Frontal cortex (tissue), 4 donors: ENCODE measurements around the gene TLNRD1. TPM values are rescaled to one million over a fixed set of nuclear protein-coding genes. Genes with fewer than 3 reads are reported as not detected.
A peak's percentile ranks its signal among the peaks of the same experiment; 100 is the strongest.

Source experiments
- DNase-seq, 2 donors: peaks; one replicate each; pipeline ENCODE4 v3.0.0; 2012; ENCODE audit warnings: low spot score in 2 of 2
- FAIRE-seq: peaks from 2 replicates; lab custom pipeline; 2012; peaks lifted over from hg19 to GRCh38; lab: Jason Lieb, UNC
- total RNA-seq: library from RNA; depleted of rRNA; stranded (reverse); fragments of >200 nt; gene quantifications from one replicate; pipeline ENCODE4 v1.2.3, GENCODE V29; 2014
- donor health status: control.
- donor health status: control.
- donor health status: control.

Gene TLNRD1
- total RNA-seq, 1 donor from 2014 or later: 6.1 TPM

DNA sequence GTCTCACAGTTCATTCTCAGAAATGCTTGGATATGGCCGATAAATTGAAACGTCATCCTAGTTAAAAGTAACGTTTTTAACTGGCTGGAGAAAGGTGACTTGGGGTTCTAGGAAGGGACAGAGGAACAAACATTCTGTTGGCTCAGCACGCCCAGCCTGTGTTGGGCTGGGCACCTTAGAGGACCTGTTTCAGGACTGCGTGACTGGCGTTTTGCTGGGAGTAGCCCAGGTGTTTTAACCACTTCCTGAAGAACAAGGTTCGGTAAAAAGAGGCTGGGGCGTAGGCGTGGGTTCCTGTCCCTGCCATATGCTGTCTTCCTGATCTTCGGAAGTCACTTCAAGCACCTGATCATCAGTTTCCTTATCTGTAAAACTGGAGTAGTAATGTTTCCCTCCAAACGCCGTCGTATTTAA, 1.1 kb upstream of the TLNRD1 start:
- no peak for FAIRE-seq
- DNase-seq: no peak

GRCh38 chr15:81000144-81000623, 539 bp upstream of the TLNRD1 start:
- DNase-seq (no peak), FAIRE-seq (no peak)

- no peak for FAIRE-seq
- DNase-seq: peak; percentile 62 to 71
These were observed 657 bp downstream of the TLNRD1 start for GRCh38 chr15:81001152-81002008.

DNA sequence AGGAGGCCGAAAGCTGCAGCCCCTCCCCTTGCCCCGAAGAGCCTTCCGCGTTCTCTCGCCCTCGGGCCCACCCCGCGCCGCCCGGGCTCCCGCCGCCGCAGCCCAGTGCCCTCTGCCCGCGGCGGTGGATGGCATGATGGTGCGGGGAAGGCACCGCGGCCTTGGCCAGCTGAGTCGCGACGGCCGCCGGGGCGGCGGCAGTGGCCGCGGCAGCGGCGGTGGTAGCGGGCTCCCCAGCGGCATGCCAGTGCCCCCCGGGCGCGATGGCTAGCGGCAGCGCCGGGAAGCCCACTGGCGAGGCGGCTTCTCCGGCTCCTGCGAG, 1.2 kb downstream of the TLNRD1 start:
- no peak for FAIRE-seq
- peak in 1 of 2 donors; percentile 59 for DNase-seq

DNA sequence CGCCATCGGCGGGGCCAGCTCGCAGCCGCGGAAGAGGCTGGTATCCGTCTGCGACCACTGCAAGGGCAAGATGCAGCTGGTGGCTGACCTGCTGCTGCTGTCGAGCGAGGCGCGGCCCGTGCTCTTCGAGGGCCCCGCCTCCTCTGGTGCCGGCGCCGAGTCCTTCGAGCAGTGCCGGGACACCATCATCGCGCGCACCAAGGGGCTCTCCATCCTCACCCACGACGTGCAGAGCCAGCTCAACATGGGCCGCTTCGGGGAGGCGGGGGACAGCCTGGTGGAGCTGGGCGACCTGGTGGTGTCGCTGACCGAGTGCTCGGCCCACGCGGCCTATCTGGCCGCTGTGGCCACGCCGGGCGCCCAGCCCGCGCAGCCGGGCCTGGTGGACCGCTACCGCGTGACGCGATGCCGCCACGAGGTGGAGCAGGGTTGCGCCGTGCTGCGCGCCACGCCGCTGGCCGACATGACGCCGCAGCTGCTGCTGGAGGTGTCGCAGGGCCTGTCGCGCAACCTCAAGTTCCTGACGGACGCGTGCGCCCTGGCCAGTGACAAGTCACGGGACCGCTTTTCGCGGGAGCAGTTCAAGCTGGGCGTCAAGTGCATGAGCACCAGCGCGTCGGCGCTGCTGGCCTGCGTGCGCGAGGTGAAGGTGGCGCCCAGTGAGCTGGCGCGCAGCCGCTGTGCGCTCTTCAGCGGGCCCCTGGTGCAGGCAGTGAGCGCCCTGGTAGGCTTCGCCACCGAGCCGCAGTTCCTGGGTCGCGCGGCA, 1.8 kb downstream of the TLNRD1 start:
- FAIRE-seq (no peak), DNase-seq (no peak)

- DNase-seq (no peak), FAIRE-seq (no peak)
These were observed 2.3 kb downstream of the TLNRD1 start for GRCh38 chr15:81003097-81003350.

DNA sequence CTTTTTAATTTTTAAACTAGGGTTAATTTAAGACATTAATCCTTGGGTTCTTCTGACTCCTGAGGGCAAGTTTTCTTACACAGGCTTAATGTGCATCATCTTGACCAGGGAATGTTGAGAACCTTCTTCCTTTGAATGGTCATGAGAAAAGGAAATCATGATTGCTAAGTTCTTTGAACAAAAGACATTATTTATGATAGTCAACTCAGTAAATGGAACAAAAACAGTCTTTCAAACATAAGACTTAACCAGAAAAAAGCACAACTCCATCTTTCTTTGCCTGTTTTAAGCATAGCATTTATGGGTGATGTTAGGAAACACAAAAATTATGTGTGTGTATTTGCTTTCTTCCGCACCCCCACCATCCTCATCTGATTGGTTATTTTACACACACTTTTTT, 5.4 kb downstream of the TLNRD1 start:
- no peak for FAIRE-seq
- DNase-seq: no peak

DNA sequence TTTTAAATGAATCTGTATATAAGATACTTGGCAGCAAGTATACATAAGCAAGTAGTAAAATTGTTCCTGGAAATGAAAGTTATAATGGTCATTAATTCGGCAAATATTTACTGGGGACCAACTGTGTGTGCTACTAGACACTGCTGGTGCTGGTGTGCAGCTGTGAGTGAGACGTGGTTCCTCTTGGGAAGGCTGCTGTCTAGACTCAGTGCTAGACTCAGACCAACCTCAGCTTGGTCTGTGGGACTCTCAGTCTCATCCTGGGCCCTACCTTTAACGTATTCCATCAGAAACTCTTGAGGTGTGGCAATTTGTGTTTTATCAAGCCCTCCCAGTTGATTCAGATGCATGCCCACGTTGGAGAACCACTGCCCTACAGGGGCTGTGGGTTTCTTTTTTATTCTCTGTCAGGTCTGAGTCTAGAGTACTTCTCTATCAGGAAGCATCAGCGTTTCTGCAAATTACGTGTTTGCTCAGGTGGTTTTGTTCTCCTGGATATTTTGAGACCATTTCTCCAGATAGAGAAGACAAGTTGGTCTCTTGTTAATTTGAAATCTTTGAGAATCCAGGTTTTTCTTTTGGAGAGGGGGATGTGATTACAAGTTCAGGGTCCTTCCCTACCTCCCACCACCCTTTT, 6.8 kb downstream of the TLNRD1 start:
- FAIRE-seq: no peak
- DNase-seq: no peak

- DNase-seq (no peak), FAIRE-seq (no peak)
These were observed 7.6 kb downstream of the TLNRD1 start for GRCh38 chr15:81008312-81008711.

GRCh38 chr15:81010086-81010485, 9.4 kb downstream of the TLNRD1 start:
- DNase-seq: no peak
- FAIRE-seq: no peak

DNA sequence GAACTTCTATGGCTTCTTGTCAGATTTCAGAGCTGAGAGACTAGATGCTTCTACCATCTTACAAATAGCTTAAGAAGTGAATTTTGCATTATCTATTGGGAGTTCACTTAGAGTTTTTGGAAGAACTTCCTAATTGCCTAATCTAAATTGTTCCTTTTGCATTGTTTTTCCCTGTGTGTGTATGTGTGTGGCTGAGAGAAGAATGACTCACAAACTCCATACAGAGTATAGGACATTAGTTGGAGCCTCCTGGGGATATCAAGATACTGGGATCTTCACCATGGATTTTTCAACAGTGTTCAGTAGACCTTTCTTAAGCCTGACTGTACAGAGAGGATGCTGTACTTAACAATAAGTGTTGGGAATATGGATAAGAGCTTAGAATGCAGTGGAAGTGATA, 10.9 kb downstream of the TLNRD1 start:
- no peak for FAIRE-seq
- no peak for DNase-seq

DNA sequence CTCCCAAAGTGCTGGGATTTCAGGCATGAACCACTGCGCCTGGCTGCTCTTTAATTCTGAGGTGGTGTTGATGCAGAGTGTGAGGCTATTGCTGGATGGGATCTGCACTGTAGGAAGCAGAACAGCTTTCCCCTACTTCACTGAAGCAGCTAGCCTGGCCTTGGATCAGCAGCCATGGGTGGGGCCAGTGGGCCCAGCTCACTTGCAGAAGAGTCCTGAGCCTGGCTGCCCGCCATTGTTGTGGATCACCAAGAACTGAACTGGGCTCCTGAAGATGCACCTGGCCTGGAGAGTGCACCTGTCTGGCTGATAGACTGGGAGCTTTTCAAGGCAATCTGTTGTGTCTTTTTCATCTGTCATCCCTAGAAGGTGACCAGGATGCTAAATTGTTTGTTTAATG, 11.9 kb downstream of the TLNRD1 start:
- FAIRE-seq (no peak), DNase-seq (no peak)

- FAIRE-seq: no peak
- DNase-seq: no peak
These were observed 12.7 kb downstream of the TLNRD1 start for GRCh38 chr15:81013396-81013929.

DNA sequence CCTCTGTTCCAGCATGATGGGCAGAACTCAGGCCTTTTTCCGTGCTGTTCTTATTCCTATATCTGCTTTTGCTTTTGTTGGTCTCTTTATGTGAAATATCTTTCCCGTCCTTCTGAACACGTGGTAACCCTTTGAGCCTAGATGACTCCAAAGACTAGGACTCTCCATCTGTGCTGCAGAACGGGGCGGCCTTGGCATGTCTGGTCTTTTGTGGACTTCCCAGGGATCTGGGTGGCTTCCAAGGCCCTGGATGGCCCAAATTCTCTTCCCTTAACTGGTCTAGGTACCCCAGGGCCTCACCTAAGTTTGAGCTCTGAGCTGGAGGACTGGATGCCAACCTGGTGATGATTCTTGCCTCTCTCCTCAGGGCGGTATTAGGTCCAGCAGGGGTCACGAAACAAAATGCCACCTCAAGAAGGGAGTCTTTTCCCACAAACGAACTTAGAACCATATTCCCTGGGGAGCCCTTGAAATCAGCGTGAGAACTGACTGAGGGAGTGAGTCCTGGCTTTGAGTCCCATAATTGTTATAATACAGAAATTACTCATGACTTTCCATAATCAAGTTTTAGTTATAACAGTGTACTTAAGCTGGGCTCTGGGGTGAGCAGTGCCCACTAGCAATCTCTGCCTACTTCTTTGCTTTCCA, 13.8 kb downstream of the TLNRD1 start:
- no peak for DNase-seq
- FAIRE-seq: no peak

GRCh38 chr15:81015621-81016488, 15.1 kb downstream of the TLNRD1 start:
- no peak for FAIRE-seq
- DNase-seq: no peak

DNA sequence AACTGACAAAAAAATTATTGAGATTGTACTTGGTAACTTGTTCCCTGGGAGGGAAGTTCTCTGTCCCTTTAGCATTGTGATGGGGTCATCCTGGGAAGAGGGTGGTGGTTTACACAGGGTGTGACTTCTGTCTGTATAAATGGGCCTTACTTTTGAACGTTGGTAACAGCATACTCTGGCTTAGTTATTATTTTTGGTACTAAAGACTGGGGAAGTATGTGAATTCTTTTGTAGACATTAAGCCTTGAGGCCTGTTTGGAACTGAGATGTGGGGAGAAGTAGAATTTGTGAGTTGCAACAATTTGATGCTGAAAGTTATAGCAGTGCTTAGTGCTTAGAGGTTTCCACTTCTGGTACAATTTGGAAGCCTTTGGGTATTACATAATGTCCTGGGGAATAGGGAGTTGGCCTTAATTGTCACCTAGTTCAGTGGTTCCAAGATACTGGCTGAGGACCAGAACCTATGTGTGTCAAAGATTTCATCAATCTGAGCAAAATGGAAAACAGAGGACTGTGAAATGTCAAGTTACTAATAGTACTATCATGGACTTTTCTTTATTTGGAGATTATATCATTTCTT, 15.9 kb downstream of the TLNRD1 start:
- DNase-seq (no peak), FAIRE-seq (no peak)

- FAIRE-seq (no peak), DNase-seq (no peak)
These were observed 17.5 kb downstream of the TLNRD1 start for GRCh38 chr15:81018197-81018596.

GRCh38 chr15:81021321-81021720, 20.6 kb downstream of the TLNRD1 start:
- no peak for FAIRE-seq

More at GRCh38 chr15:81021321-81021720, 20.6 kb downstream of the TLNRD1 start:
- no peak for DNase-seq
